HL-60 (cell line): Measurements from ENCODE around the gene HOMER1.

ENCODE experiments used
- GABPA ChIP-seq: IDR thresholded peaks from 2 replicates; pipeline ENCODE4 v1.6.1; 2012; ENCODE audit warnings: low read depth
- POLR2AphosphoS5 ChIP-seq: IDR thresholded peaks from 2 replicates; pipeline ENCODE4 v1.6.1; 2012; ENCODE audit warnings: low read depth
- TF ChIP-seq, protein P1 (sequence below): IDR thresholded peaks from one replicate; pipeline ENCODE4 v1.5.1; 2011; ENCODE audit warnings: low read length, control low read depth, inconsistent platforms; ENCODE audit not compliant: insufficient read depth

DNA sequence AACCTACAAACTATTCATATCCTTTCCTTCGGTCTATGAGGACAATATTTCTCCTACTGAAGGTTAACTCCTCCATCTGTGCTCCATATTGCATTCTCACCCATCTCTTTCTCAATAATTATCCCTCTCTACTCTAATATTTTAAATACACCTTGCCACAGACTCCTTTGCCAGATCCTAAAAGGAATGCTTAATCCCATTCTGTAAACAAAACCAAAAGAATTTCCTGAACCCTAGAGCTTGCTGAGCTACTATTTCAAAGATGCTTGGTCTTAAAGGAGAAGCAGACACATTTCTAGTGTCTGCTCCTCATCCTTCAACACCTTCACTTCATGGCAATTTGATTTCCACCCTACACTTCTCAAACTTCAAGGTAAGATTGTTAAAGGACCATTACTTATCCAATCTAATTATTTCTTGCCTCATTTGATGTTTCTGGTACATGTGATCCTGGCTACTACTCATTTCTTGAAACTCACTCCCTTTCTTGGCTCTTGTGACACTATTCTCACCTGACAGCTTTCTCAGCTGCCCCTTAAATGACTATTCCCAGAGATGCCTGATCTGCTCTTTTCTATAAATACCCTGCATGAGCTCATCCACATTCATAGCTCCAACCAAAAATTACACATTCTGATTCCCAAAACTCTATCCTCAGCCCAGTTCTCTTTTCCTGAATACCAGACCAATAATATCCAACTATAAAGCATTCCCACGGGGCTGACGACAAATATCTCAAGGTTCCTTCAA is 20.2 kb downstream of the HOMER1 start:
- TF ChIP-seq, protein P1, sequence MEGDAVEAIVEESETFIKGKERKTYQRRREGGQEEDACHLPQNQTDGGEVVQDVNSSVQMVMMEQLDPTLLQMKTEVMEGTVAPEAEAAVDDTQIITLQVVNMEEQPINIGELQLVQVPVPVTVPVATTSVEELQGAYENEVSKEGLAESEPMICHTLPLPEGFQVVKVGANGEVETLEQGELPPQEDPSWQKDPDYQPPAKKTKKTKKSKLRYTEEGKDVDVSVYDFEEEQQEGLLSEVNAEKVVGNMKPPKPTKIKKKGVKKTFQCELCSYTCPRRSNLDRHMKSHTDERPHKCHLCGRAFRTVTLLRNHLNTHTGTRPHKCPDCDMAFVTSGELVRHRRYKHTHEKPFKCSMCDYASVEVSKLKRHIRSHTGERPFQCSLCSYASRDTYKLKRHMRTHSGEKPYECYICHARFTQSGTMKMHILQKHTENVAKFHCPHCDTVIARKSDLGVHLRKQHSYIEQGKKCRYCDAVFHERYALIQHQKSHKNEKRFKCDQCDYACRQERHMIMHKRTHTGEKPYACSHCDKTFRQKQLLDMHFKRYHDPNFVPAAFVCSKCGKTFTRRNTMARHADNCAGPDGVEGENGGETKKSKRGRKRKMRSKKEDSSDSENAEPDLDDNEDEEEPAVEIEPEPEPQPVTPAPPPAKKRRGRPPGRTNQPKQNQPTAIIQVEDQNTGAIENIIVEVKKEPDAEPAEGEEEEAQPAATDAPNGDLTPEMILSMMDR, result no peak
- TF ChIP-seq GABPA, result no peak
- no peak for TF ChIP-seq POLR2AphosphoS5
